Tibial artery (tissue), 4 donors: ENCODE measurements around the gene PRKCB.

Experiments used
- DNase-seq, 2 donors: peaks; one replicate each; pipeline ENCODE4 v3.0.0-alpha.2; 2019
- H3K27ac ChIP-seq, 2 donors: fragments of 200-600 bp; sonication (generic) in 1 of 2; 1 replicate in 1 of 2; 2 replicates in 1 of 2; pipeline ENCODE4 v1.5.1; 2018 to 2019; ENCODE audit warnings: mild to moderate bottlenecking in 1 of 2
- H3K27me3 ChIP-seq, 2 donors: fragments of 200-600 bp; sonication (generic) in 1 of 2; one replicate each; pipeline versions ENCODE4 v1.5.1 to v1.6.0; 2016 to 2019
- H3K36me3 ChIP-seq, 3 donors: fragments of 200-600 bp; sonication (generic) in 2 of 3; one replicate each; pipeline ENCODE4 v1.5.1; 2016 to 2019; ENCODE audit warnings: mild to moderate bottlenecking in 2 of 3
- H3K4me1 ChIP-seq, 4 donors: fragments of 200-600 bp; sonication (generic) in 2 of 4; 1 replicate in 3 of 4; 2 replicates in 1 of 4; pipeline ENCODE4 v1.5.1; 2016 to 2019
- H3K4me3 ChIP-seq, 2 donors: fragments of 200-600 bp; sonication (generic) in 1 of 2; 1 replicate in 1 of 2; 2 replicates in 1 of 2; pipeline ENCODE4 v1.5.1; 2018 to 2019; ENCODE audit warnings: mild to moderate bottlenecking in 2 of 2
- H3K9me3 ChIP-seq, 3 donors: fragments of 200-600 bp; sonication (generic) in 1 of 3; one replicate each; pipeline ENCODE4 v1.5.1; 2016 to 2019
- intact Hi-C: fragments of 100-400 bp; cut with DNase I; formaldehyde crosslinking; loops from one replicate; pipeline ENCODE4 v1.15.0; 2023; ENCODE audit warnings: low total_unique reads
- TF ChIP-seq, protein P1 (sequence below), 2 experiments: fragments of 200-600 bp in 1 of 2; fragments of 450-650 bp in 1 of 2; IDR thresholded peaks; one replicate each; pipeline ENCODE4 v1.5.1; 2017 to 2019; ENCODE audit warnings: antibody characterized with exemption in 2 of 2, mild to moderate bottlenecking in 1 of 2, moderate library complexity in 1 of 2

PRKCB gene

DNA sequence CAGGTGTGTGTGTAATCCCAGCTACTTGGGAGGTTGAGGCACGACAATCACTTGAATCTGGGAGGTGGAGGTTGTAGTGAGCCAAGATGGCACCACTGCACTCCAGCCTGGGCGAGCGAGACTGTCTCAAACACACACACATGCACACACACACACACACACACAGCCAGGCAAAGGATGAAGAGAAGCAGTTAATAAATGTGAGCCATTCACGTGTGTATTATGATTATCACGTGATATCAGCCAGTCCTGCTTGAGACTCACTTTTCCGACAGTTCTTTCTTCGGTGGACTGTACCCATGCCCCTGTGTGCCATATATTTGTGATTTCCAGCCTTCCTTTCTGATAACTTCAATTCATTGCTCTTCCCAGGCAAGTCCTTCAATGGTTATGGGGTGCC is 119.3 kb downstream of the PRKCB start:
- intact Hi-C loops = no loop called here
- H3K27me3 ChIP-seq = no peaks in the 10 kb centered on the region
- no peak for DNase-seq
- TF ChIP-seq, protein P1, sequence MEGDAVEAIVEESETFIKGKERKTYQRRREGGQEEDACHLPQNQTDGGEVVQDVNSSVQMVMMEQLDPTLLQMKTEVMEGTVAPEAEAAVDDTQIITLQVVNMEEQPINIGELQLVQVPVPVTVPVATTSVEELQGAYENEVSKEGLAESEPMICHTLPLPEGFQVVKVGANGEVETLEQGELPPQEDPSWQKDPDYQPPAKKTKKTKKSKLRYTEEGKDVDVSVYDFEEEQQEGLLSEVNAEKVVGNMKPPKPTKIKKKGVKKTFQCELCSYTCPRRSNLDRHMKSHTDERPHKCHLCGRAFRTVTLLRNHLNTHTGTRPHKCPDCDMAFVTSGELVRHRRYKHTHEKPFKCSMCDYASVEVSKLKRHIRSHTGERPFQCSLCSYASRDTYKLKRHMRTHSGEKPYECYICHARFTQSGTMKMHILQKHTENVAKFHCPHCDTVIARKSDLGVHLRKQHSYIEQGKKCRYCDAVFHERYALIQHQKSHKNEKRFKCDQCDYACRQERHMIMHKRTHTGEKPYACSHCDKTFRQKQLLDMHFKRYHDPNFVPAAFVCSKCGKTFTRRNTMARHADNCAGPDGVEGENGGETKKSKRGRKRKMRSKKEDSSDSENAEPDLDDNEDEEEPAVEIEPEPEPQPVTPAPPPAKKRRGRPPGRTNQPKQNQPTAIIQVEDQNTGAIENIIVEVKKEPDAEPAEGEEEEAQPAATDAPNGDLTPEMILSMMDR (IDR thresholded peaks at IDR 0.05) = no peak
- no peaks in the 10 kb centered on the region for H3K9me3 ChIP-seq
- no peak overlapping the region for H3K4me3 ChIP-seq
- no peak overlapping the region for H3K27ac ChIP-seq
- no peaks in the 10 kb centered on the region for H3K36me3 ChIP-seq
- H3K4me1 ChIP-seq = peaks cover 0 to 3% (median 0%) of the 10 kb centered on the region in 4 donors

DNA sequence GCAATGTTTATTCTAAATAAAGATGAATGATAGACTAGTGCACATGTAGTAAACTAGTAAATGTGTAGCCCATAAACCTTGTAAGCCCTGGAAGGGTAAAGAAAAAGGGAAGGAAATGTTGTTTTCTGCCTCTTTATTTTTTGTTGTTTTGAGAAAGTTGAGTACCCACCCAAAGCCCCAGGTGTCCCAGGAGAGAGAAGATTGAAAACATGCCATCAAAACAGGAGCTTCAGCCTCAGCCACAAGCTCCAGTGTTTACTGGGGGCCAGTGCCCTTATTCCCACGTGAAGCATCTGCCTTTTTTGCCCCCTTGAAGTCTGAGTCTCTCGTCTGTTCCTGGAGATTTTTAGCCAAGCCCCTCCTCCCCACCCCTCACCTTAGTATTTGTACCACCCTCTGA is 121.5 kb downstream of the PRKCB start:
- no peak for DNase-seq
- intact Hi-C loops = no loop called here
- H3K4me3 ChIP-seq = no peak overlapping the region
- no peaks in the 10 kb centered on the region for H3K4me1 ChIP-seq
- H3K27me3 ChIP-seq = no peaks in the 10 kb centered on the region
- no peaks in the 10 kb centered on the region for H3K9me3 ChIP-seq
- TF ChIP-seq, protein P1 (IDR thresholded peaks at IDR 0.05) = no peak
- no peak overlapping the region for H3K27ac ChIP-seq
- no peaks in the 10 kb centered on the region for H3K36me3 ChIP-seq

DNA sequence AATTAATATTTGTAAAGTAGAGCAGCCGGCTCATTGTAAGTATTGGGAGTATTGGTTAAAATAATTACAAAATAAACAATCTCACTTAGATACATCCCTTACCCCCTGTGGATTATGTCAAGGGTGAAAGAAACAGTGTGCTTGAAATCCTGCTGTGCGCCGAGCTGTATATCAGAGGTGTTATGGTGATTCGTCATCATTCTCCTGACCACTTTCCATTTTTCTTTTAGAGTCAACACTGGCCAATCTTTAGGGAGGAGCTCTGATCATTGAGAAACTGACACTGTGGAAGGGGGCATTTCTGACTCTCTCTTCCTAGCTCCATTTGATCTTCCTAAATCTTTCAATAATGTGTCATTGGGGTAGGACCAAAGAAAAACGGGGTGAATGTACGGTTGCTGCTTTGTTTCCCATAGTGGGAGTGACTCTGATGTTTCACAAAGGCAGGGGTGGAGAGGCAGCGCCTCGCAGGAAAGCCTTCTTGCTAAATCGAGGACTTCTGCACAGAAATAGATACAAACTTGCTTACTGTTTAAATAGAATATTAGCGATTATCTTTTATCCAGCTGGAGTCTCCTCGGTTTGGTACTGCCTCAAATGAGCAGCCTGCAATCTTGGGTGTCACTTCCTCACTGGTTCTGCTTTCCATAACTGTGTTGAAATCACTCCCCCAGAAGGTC is 123.4 kb downstream of the PRKCB start:
- no peak overlapping the region for H3K27ac ChIP-seq
- no peaks in the 10 kb centered on the region for H3K9me3 ChIP-seq
- no peaks in the 10 kb centered on the region for H3K4me1 ChIP-seq
- no peaks in the 10 kb centered on the region for H3K27me3 ChIP-seq
- H3K4me3 ChIP-seq = no peak overlapping the region
- DNase-seq = no peak
- H3K36me3 ChIP-seq = no peaks in the 10 kb centered on the region
- TF ChIP-seq, protein P1 (IDR thresholded peaks at IDR 0.05) = no peak
- intact Hi-C loops = no loop called here

DNA sequence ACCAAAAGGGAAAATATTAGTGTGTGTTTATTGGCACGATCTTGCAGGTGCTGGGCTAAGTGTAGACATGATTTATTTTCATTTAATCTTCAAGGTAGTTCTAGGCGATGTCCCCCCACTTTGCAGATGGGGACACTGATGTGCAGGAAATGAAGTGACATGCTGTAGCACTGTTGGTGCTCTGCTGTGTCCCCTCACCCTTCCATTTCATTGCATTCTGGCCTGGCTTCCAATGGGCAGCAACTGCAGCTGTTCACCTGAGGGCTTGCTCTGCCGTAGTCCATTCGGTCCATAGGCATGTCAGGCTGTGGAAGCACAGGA is 123.9 kb downstream of the PRKCB start:
- no peak for DNase-seq
- H3K4me1 ChIP-seq = no peaks in the 10 kb centered on the region
- no peaks in the 10 kb centered on the region for H3K36me3 ChIP-seq
- H3K27me3 ChIP-seq = no peaks in the 10 kb centered on the region
- intact Hi-C loops = no loop called here
- H3K27ac ChIP-seq = no peak overlapping the region
- H3K9me3 ChIP-seq = no peaks in the 10 kb centered on the region
- H3K4me3 ChIP-seq = no peak overlapping the region
- TF ChIP-seq, protein P1 (IDR thresholded peaks at IDR 0.05) = no peak

DNA sequence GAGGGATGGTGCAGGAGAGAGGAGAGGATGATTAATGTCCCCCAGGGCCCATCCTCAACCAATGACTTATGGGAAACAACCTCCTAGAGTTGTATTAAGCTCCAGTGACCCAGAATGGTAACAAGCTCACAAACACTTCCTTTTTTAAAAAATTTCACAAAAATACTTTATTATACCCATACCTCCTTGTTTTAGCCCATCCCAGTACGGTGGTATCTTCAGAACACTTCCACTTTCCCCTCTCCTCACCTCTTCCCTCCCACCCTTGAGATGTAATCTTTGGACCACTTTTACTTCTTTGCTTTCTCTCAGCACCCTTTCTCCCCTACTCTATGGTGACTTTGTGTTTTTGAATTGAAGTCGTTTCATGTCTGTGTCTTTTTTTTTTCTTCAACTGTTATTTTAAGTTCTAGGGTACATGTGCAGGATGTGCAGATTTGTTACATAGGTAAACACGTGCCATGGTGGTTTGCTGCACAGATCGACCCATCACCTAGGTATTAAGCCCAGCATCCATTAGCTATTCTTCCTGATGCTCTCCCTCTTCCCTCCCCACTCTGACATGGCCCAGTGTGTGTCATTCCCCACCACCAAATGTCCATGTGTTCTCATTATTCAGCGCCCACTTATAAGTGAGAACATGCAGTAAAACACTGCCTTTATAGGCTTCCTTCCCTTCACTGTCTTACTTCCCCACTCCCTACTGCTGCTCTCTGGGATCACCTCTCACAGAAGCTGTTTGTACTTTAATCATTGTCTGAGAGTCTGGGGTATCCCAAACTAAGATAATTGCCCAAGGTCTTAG is 124.5 kb downstream of the PRKCB start:
- DNase-seq = no peak
- H3K36me3 ChIP-seq = no peaks in the 10 kb centered on the region
- no peak overlapping the region for H3K4me3 ChIP-seq
- no peaks in the 10 kb centered on the region for H3K4me1 ChIP-seq
- no peak overlapping the region for H3K27ac ChIP-seq
- TF ChIP-seq, protein P1 (IDR thresholded peaks at IDR 0.05) = no peak
- intact Hi-C loops = no loop called here
- H3K9me3 ChIP-seq = no peaks in the 10 kb centered on the region
- H3K27me3 ChIP-seq = no peaks in the 10 kb centered on the region
